Activated naive CD4-positive, alpha-beta T cell treated with anti-CD3 and anti-CD28 coated beads, Interleukin-2, amount 50 U/mL, for 24 hours (primary cell): ENCODE data around the gene KRTAP10-8.
"Not testable (repeated sequence)": the region's sequence is repeated elsewhere in the genome, so short reads cannot be mapped to it uniquely, and the experiment has no call there.

Experiments
- H3K27ac Mint-ChIP-seq: one replicate; pipeline ENCODE4 v1.8.0; 2021; ENCODE audit warnings: mild to moderate bottlenecking, mixed read lengths
- H3K27me3 Mint-ChIP-seq: one replicate; pipeline ENCODE4 v1.8.0; 2021; ENCODE audit warnings: mixed read lengths
- H3K36me3 Mint-ChIP-seq: one replicate; pipeline ENCODE4 v1.8.0; 2021; ENCODE audit warnings: mixed read lengths
- H3K4me1 Mint-ChIP-seq: one replicate; pipeline ENCODE4 v1.8.0; 2021; ENCODE audit warnings: mixed read lengths
- H3K4me3 Mint-ChIP-seq: one replicate; pipeline ENCODE4 v1.8.0; 2021; ENCODE audit warnings: mild to moderate bottlenecking, mixed read lengths
- H3K9me3 Mint-ChIP-seq: one replicate; pipeline ENCODE4 v1.8.0; 2021; ENCODE audit warnings: mixed read lengths

The KRTAP10-8 gene

GRCh38 chr21:44602463-44602850 lies 9.4 kb upstream of the KRTAP10-8 start:
- no peaks in the 10 kb centered on the region for H3K4me1 Mint-ChIP-seq
- no peaks in the 10 kb centered on the region for H3K9me3 Mint-ChIP-seq
- H3K27ac Mint-ChIP-seq, result no peak overlapping the region
- H3K36me3 Mint-ChIP-seq, result peaks cover 1% of the 10 kb centered on the region
- no peak overlapping the region for H3K4me3 Mint-ChIP-seq
- H3K27me3 Mint-ChIP-seq, result no peaks in the 10 kb centered on the region

GRCh38 chr21:44603109-44603875 lies 8.6 kb upstream of the KRTAP10-8 start:
- Mint-ChIP-seq H3K9me3 (no peaks in the 10 kb centered on the region), H3K36me3 (peaks cover 1% of the 10 kb centered on the region), H3K4me3 (no peak overlapping the region), H3K27me3 (no peaks in the 10 kb centered on the region), H3K27ac (no peak overlapping the region), H3K4me1 (no peaks in the 10 kb centered on the region)

- Mint-ChIP-seq H3K36me3 (peaks cover 2% of the 10 kb centered on the region), H3K27me3 (no peaks in the 10 kb centered on the region), H3K9me3 (peaks cover 3% of the 10 kb centered on the region), H3K4me1 (no peaks in the 10 kb centered on the region), H3K27ac (no peak overlapping the region), H3K4me3 (no peak overlapping the region)
These were observed 8.0 kb upstream of the KRTAP10-8 start for GRCh38 chr21:44603911-44604310.

- Mint-ChIP-seq H3K36me3 (peaks cover 7% of the 10 kb centered on the region), H3K27ac (no peak overlapping the region), H3K9me3 (peaks cover 14% of the 10 kb centered on the region), H3K4me1 (no peaks in the 10 kb centered on the region), H3K4me3 (no peak overlapping the region), H3K27me3 (no peaks in the 10 kb centered on the region)
These were observed 5.4 kb upstream of the KRTAP10-8 start for GRCh38 chr21:44606495-44606894.

- peaks cover 7% of the 10 kb centered on the region for H3K36me3 Mint-ChIP-seq
- H3K9me3 Mint-ChIP-seq, result peaks cover 14% of the 10 kb centered on the region
- no peak overlapping the region for H3K4me3 Mint-ChIP-seq
- no peaks in the 10 kb centered on the region for H3K27me3 Mint-ChIP-seq
- peaks cover 5% of the 10 kb centered on the region for H3K4me1 Mint-ChIP-seq
- H3K27ac Mint-ChIP-seq, result no peak overlapping the region
These were observed 2.7 kb upstream of the KRTAP10-8 start for GRCh38 chr21:44609193-44609592.

- H3K36me3 Mint-ChIP-seq, H3K27ac Mint-ChIP-seq, H3K27me3 Mint-ChIP-seq, H3K4me1 Mint-ChIP-seq, H3K4me3 Mint-ChIP-seq: not testable (repeated sequence)
- peaks cover 14% of the 10 kb centered on the region for H3K9me3 Mint-ChIP-seq
These were observed 1.6 kb upstream of the KRTAP10-8 start for GRCh38 chr21:44610157-44610843.

DNA sequence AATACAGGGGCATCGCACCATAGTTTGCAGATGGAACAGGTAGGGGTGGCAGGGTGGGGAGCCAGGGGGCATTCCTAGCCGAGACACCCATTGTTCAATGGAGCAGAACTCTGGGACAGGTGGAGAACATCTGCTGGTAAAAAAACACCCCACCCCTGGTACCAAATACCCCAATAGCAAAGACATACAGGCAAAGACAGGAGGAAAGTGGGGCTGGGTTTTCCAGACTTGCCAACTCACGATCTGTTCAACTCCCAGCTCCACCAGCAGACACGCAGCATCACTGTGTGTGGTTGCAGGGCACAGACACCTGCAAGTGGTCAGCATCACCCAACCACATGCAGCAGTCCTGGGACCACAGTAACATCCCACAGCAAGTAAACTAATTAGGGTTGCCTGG lies 328 bp upstream of the KRTAP10-8 start:
- Mint-ChIP-seq H3K27me3 (no peaks in the 10 kb centered on the region), H3K27ac (no peak overlapping the region), H3K4me3 (no peak overlapping the region), H3K9me3 (peaks cover 14% of the 10 kb centered on the region), H3K36me3 (peaks cover 7% of the 10 kb centered on the region), H3K4me1 (peaks cover 19% of the 10 kb centered on the region)

DNA sequence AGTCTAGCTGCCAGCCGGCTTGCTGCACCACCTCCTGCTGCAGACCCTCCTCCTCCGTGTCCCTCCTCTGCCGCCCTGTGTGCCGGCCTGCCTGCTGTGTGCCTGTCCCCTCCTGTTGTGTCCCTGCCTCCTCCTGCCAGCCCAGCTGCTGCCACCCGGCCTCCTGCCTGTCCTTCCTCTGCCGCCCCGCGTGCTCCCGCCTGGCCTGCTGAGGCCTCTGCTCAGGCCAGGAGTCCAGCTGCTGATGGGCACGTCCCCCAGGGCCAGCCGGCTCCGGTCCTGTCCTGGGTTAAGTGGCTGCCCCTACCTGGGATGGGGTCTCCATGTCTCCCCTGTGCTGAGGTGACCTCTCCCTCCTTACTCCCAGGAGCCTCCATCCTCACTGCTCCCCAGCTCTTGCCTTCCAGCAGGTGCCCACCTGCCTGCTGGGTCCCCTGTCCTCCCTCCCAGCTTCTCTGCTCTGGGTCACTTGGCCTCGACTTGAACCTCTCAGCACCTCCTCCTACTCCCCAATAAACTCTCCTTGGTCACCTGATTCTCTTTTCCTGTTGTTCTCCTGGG lies 870 bp downstream of the KRTAP10-8 start:
- Mint-ChIP-seq H3K4me1 (peaks cover 31% of the 10 kb centered on the region), H3K9me3 (peaks cover 14% of the 10 kb centered on the region), H3K27ac (no peak overlapping the region), H3K27me3 (no peaks in the 10 kb centered on the region), H3K4me3 (no peak overlapping the region), H3K36me3 (peaks cover 7% of the 10 kb centered on the region)

- Mint-ChIP-seq H3K36me3 (peaks cover 7% of the 10 kb centered on the region), H3K4me1 (peaks cover 39% of the 10 kb centered on the region), H3K27me3 (no peaks in the 10 kb centered on the region), H3K4me3 (no peak overlapping the region), H3K9me3 (peaks cover 14% of the 10 kb centered on the region), H3K27ac (no peak overlapping the region)
These were observed 1.7 kb downstream of the KRTAP10-8 start for GRCh38 chr21:44613386-44614155.

DNA sequence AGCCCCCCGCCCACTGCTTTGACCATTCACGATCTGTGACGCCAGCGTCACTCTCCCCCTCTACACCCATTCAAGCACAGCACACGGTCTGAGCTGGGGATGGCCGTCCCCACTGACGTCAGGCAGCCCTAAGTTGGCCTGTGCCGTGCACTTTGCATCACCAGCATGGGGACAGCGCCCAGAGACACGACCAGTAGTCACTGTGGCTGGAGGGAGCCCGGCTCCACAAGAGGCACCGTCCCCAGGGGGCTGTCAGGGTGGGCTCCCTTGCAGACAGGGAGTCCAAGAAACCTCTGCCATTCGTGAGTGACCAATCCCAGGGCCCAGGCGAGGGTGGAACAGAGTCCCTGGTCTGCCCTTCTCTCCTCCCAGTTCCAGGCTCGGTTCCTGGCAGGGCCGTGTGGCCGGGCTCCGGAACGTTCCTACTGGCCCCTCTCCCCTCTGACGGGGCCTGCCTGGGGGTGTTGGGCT lies 2.3 kb downstream of the KRTAP10-8 start:
- Mint-ChIP-seq H3K27me3 (no peaks in the 10 kb centered on the region), H3K4me1 (peaks cover 45% of the 10 kb centered on the region), H3K27ac (no peak overlapping the region), H3K36me3 (peaks cover 8% of the 10 kb centered on the region), H3K4me3 (no peak overlapping the region), H3K9me3 (peaks cover 13% of the 10 kb centered on the region)

- Mint-ChIP-seq H3K9me3 (peaks cover 13% of the 10 kb centered on the region), H3K27ac (no peak overlapping the region), H3K36me3 (peaks cover 10% of the 10 kb centered on the region), H3K4me3 (no peak overlapping the region), H3K27me3 (no peaks in the 10 kb centered on the region), H3K4me1 (peaks cover 53% of the 10 kb centered on the region)
These were observed 3.1 kb downstream of the KRTAP10-8 start for GRCh38 chr21:44614961-44615391.

DNA sequence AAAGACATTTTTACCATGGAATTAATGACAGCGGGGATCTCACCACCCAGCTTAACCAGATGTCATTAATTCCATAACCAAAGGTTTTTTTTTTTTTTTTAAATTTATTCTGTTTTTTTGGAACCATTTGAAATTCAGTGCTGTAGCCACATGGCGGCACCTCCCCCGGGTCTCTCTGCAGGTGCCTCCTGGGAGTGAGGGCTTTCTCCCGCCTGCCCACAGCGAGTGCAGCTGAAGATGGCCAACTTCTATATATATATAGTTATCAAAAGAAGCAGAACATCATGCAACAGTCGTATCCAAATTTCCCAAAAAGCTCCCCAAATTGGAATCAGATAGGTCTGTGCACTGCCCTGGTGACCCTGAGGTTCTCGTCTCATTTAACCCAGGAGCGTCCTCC lies 3.6 kb downstream of the KRTAP10-8 start:
- H3K4me1 Mint-ChIP-seq, result peaks cover 57% of the 10 kb centered on the region
- peaks cover 16% of the 10 kb centered on the region for H3K9me3 Mint-ChIP-seq
- peaks cover 12% of the 10 kb centered on the region for H3K36me3 Mint-ChIP-seq
- H3K27ac Mint-ChIP-seq, result no peak overlapping the region
- H3K27me3 Mint-ChIP-seq, result no peaks in the 10 kb centered on the region
- no peak overlapping the region for H3K4me3 Mint-ChIP-seq

GRCh38 chr21:44615911-44616590 lies 4.2 kb downstream of the KRTAP10-8 start:
- H3K27ac Mint-ChIP-seq, result peak overlapping the region; percentile 80
- H3K4me3 Mint-ChIP-seq, result no peak overlapping the region
- H3K27me3 Mint-ChIP-seq, result no peaks in the 10 kb centered on the region
- H3K9me3 Mint-ChIP-seq, result peaks cover 22% of the 10 kb centered on the region
- H3K36me3 Mint-ChIP-seq, result peaks cover 16% of the 10 kb centered on the region
- H3K4me1 Mint-ChIP-seq, result peaks cover 61% of the 10 kb centered on the region

DNA sequence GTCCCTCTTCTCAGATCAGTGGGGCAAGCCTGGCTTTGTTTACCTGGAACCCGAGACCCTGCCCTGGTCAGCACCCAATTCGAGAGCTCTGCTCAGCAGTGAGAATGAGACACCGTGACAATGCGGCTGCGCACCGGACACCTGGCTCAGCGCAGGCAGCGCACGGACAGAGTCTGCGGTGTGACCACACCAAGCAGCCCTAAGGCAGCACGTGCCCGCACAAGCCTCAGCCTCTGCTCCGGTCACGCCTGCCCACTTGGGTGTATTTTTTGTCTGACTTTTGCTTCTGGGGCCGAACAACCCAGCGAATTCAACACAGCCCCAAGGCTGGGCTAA lies 4.7 kb downstream of the KRTAP10-8 start:
- H3K27ac Mint-ChIP-seq, result peak overlapping the region; percentile 30
- peaks cover 61% of the 10 kb centered on the region for H3K4me1 Mint-ChIP-seq

GRCh38 chr21:44617071-44617501 lies 5.2 kb downstream of the KRTAP10-8 start:
- H3K4me3 Mint-ChIP-seq, result no peak overlapping the region

More for the DNA sequence above, 4.7 kb downstream of the KRTAP10-8 start:
- Mint-ChIP-seq H3K36me3 (peaks cover 16% of the 10 kb centered on the region), H3K9me3 (peaks cover 22% of the 10 kb centered on the region), H3K4me3 (no peak overlapping the region), H3K27me3 (no peaks in the 10 kb centered on the region)

More at GRCh38 chr21:44617071-44617501, 5.2 kb downstream of the KRTAP10-8 start:
- H3K4me1 Mint-ChIP-seq, result peaks cover 61% of the 10 kb centered on the region
- H3K27ac Mint-ChIP-seq, result peak overlapping the region; percentile 30
- H3K36me3 Mint-ChIP-seq, result peaks cover 16% of the 10 kb centered on the region
- no peaks in the 10 kb centered on the region for H3K27me3 Mint-ChIP-seq
- peaks cover 22% of the 10 kb centered on the region for H3K9me3 Mint-ChIP-seq
